ENCODE measurements around the gene PTAFR.

The PTAFR gene

DNA sequence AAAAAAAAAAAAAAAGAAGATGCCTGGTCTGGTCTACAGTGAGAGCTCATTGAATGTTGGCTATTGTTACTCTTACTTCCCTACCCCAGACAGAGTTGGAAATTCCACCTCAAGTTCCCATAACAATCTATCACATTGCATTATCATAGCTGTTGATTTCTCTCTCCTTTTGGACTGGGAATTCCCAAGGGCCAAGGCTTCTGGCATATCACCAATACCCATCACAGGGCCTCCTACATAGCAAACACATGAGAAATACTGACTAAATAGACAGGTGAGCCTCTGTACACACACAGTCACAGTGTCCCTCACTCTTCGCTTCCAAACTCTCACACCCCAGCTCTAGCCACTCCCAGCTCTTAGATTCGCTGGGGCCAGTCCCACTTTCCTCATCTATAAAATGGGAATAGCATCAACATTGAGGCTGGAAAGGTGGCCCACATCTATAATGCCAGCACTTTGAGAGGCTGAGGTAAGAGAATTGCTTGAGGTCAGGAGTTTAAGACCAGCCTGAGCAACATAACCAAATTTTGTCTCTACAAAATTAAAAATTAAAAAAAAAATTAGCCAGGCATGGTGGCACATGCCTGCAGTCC lies 6.4 kb downstream of the PTAFR start:
- TF ChIP-seq TAF1 (IDR thresholded peaks at IDR 0.05; ENCODE audit: borderline replicate concordance, insufficient read depth, low read length) (no peak), FOXP2 (optimal IDR thresholded peaks at IDR 0.05; ENCODE audit: borderline replicate concordance, extremely low read depth, extremely low read length, insufficient read depth) (no peak), SIN3A (IDR thresholded peaks at IDR 0.05; ENCODE audit: borderline replicate concordance, insufficient read depth, low read length) (no peak), POLR2AphosphoS5 (IDR thresholded peaks at IDR 0.05; ENCODE audit: low read depth, low read length) (no peak)
- TF ChIP-seq, protein P1, sequence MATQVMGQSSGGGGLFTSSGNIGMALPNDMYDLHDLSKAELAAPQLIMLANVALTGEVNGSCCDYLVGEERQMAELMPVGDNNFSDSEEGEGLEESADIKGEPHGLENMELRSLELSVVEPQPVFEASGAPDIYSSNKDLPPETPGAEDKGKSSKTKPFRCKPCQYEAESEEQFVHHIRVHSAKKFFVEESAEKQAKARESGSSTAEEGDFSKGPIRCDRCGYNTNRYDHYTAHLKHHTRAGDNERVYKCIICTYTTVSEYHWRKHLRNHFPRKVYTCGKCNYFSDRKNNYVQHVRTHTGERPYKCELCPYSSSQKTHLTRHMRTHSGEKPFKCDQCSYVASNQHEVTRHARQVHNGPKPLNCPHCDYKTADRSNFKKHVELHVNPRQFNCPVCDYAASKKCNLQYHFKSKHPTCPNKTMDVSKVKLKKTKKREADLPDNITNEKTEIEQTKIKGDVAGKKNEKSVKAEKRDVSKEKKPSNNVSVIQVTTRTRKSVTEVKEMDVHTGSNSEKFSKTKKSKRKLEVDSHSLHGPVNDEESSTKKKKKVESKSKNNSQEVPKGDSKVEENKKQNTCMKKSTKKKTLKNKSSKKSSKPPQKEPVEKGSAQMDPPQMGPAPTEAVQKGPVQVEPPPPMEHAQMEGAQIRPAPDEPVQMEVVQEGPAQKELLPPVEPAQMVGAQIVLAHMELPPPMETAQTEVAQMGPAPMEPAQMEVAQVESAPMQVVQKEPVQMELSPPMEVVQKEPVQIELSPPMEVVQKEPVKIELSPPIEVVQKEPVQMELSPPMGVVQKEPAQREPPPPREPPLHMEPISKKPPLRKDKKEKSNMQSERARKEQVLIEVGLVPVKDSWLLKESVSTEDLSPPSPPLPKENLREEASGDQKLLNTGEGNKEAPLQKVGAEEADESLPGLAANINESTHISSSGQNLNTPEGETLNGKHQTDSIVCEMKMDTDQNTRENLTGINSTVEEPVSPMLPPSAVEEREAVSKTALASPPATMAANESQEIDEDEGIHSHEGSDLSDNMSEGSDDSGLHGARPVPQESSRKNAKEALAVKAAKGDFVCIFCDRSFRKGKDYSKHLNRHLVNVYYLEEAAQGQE (IDR thresholded peaks at IDR 0.05; ENCODE audit: insufficient read depth in 1 of 2, low read depth in 2 of 2, low read length in 2 of 2): no peak

DNA sequence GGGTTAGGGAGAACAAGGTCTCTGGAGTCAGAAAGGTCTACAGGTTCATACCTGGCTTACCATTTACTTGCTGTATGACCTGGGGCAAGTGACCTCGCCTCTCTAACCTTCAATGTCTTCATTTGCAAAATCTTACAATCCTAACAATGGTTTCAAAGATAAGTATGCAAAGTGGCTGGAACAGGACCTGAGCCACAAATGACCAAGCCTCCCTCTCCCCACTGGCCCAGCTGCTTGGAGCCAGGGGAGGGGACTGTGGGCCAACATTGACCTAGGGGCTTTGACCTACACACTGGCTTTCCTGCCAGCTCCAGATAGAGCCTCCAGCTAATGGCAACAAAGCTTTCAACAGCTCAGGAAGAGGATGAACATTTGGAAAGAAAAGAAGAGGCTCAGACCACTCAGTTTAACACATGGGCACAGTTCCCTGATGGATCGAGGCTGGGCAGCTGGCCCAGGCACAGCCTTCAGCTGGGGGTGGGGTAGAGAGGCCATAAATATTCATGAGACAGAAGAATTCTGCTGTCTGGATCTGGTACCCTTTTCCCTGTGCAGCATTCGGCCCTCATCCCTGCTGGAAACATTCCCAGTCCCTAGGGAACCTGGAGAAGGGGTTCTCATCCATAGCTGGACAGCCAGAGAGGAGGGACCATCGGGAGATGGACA lies 12.9 kb downstream of the PTAFR start:
- TF ChIP-seq FOXP2 (optimal IDR thresholded peaks at IDR 0.05; ENCODE audit: borderline replicate concordance, extremely low read depth, extremely low read length, insufficient read depth) (no peak), TAF1 (IDR thresholded peaks at IDR 0.05; ENCODE audit: borderline replicate concordance, insufficient read depth, low read length) (no peak), POLR2AphosphoS5 (IDR thresholded peaks at IDR 0.05; ENCODE audit: low read depth, low read length) (no peak), SIN3A (IDR thresholded peaks at IDR 0.05; ENCODE audit: borderline replicate concordance, insufficient read depth, low read length) (no peak)
- TF ChIP-seq, protein P1 (IDR thresholded peaks at IDR 0.05; ENCODE audit: insufficient read depth in 1 of 2, low read depth in 2 of 2, low read length in 2 of 2): no peak

DNA sequence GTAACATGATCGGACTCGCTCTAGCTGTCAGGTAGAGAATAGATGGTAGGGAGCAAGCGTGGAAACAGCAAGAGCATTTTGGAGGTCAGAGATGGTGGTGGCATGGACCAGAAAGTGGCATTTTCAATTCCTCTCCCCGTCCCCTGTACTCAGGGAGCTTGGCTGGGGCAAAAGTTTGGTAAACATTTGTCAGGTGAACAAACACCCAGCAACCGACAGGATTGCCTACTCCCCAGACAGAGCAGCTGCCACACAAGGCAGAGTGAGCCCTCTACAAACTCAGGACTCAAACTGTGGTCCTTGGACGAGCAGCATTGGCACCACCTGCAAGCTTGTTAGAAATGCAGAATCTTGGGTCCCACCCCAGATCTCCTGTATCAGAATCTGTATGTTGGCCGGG lies 14.3 kb downstream of the PTAFR start:
- no peak for TF ChIP-seq FOXP2 (optimal IDR thresholded peaks at IDR 0.05; ENCODE audit: borderline replicate concordance, extremely low read depth, extremely low read length, insufficient read depth)
- TF ChIP-seq, protein P1 (IDR thresholded peaks at IDR 0.05; ENCODE audit: insufficient read depth in 1 of 2, low read depth in 2 of 2, low read length in 2 of 2): no peak
- TF ChIP-seq POLR2AphosphoS5 (IDR thresholded peaks at IDR 0.05; ENCODE audit: low read depth, low read length): no peak
- no peak for TF ChIP-seq TAF1 (IDR thresholded peaks at IDR 0.05; ENCODE audit: borderline replicate concordance, insufficient read depth, low read length)
- TF ChIP-seq SIN3A (IDR thresholded peaks at IDR 0.05; ENCODE audit: borderline replicate concordance, insufficient read depth, low read length): no peak

DNA sequence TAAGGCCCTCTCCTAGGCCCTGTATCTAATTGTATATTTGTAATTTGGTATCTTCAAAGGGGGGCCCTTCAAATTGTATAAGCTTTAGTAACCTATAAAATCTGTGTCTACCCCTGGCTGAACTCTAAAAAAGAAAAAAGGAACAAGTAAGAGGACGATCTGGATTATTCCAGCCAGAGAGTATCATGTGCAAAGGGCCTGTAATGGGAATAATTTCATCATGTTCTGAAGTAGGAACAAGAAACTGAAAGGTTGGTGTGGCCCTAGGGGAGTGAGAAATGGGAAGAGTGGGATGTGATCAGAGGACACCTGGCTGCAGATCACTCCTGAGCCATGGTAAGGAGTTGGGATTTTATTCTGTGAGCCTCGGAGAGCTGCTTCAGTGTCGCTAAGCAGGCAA lies 14.7 kb downstream of the PTAFR start:
- TF ChIP-seq, protein P1 (IDR thresholded peaks at IDR 0.05; ENCODE audit: insufficient read depth in 1 of 2, low read depth in 2 of 2, low read length in 2 of 2): no peak
- TF ChIP-seq POLR2AphosphoS5 (IDR thresholded peaks at IDR 0.05; ENCODE audit: low read depth, low read length) (no peak), SIN3A (IDR thresholded peaks at IDR 0.05; ENCODE audit: borderline replicate concordance, insufficient read depth, low read length) (no peak), FOXP2 (optimal IDR thresholded peaks at IDR 0.05; ENCODE audit: borderline replicate concordance, extremely low read depth, extremely low read length, insufficient read depth) (no peak), TAF1 (IDR thresholded peaks at IDR 0.05; ENCODE audit: borderline replicate concordance, insufficient read depth, low read length) (no peak)
